GM12873 (cell line): ENCODE data around the gene SOBP.

Source experiments
- CTCF ChIP-seq: IDR thresholded peaks from 2 replicates; pipeline ENCODE4 v1.5.1; 2012; ENCODE audit warnings: low read depth, mild to moderate bottlenecking, moderate library complexity, low read length, control low read depth; ENCODE audit not compliant: insufficient read depth; ENCODE audit errors: missing control alignments

Gene SOBP

GRCh38 chr6:107489636-107490565 is at the start of gene SOBP:
TSS of gene SOBP (plus strand) at chr6:107490117. CDS start at chr6:107490617, 500 bp downstream.
- no peak for TF ChIP-seq CTCF

GRCh38 chr6:107440936-107441335 is 49.0 kb upstream of the SOBP start:
- TF ChIP-seq CTCF = no peak

- no peak for TF ChIP-seq CTCF
Measured at GRCh38 chr6:107441682-107442081, 48.2 kb upstream of the SOBP start.

GRCh38 chr6:107442938-107443607 is 46.8 kb upstream of the SOBP start:
- no peak for TF ChIP-seq CTCF

GRCh38 chr6:107443608-107444267 is 46.2 kb upstream of the SOBP start:
- TF ChIP-seq CTCF = no peak

- no peak for TF ChIP-seq CTCF
Measured at GRCh38 chr6:107444277-107444676, 45.6 kb upstream of the SOBP start.
